ENCODE data around the gene CEACAM7.

CEACAM7 gene

GRCh38 chr19:41695745-41696144 lies 7.7 kb upstream of the CEACAM7 start:
- Histone ChIP-seq H3F3A (ENCODE audit: insufficient read depth, low read length) (no peaks in the 10 kb centered on the region), H3K4me2 (ENCODE audit: low read length) (no peak overlapping the region), H3K27me3 (ENCODE audit: insufficient read depth, low read length) (no peaks in the 10 kb centered on the region), H3K9ac (ENCODE audit: low read length) (no peak overlapping the region), H3K4me3 (ENCODE audit: low read depth, low read length, poor library complexity, severe bottlenecking) (no peak overlapping the region), H4K20me1 (ENCODE audit: insufficient read depth, low read length) (no peaks in the 10 kb centered on the region), H3K27ac (ENCODE audit: low read depth, low read length, poor library complexity, severe bottlenecking) (no peak overlapping the region), H3K79me2 (ENCODE audit: insufficient read depth, low read length) (no peaks in the 10 kb centered on the region), H3K36me3 (ENCODE audit: insufficient read depth, low read length) (no peaks in the 10 kb centered on the region), H2AFZ (ENCODE audit: low read length) (no peak overlapping the region), H3K9me2 (ENCODE audit: low read depth, low read length) (no peaks in the 10 kb centered on the region), H3K9me3 (ENCODE audit: low read length) (no peaks in the 10 kb centered on the region), H3K4me1 (ENCODE audit: insufficient read depth, low read length, severe bottlenecking) (no peaks in the 10 kb centered on the region)
- TF ChIP-seq CTCF (IDR thresholded peaks at IDR 0.05; ENCODE audit: low read length) (no peak), EZH2 (IDR thresholded peaks at IDR 0.05; ENCODE audit: borderline replicate concordance, low read length) (no peak)

- Histone ChIP-seq H3K9me2 (ENCODE audit: low read depth, low read length) (no peaks in the 10 kb centered on the region), H2AFZ (ENCODE audit: low read length) (no peak overlapping the region), H3K36me3 (ENCODE audit: insufficient read depth, low read length) (no peaks in the 10 kb centered on the region), H3K9ac (ENCODE audit: low read length) (no peak overlapping the region), H3K79me2 (ENCODE audit: insufficient read depth, low read length) (no peaks in the 10 kb centered on the region), H3K4me1 (ENCODE audit: insufficient read depth, low read length, severe bottlenecking) (no peaks in the 10 kb centered on the region), H3K9me3 (ENCODE audit: low read length) (no peaks in the 10 kb centered on the region), H3K4me3 (ENCODE audit: low read depth, low read length, poor library complexity, severe bottlenecking) (no peak overlapping the region), H3F3A (ENCODE audit: insufficient read depth, low read length) (no peaks in the 10 kb centered on the region), H4K20me1 (ENCODE audit: insufficient read depth, low read length) (no peaks in the 10 kb centered on the region), H3K27ac (ENCODE audit: low read depth, low read length, poor library complexity, severe bottlenecking) (no peak overlapping the region), H3K27me3 (ENCODE audit: insufficient read depth, low read length) (no peaks in the 10 kb centered on the region), H3K4me2 (ENCODE audit: low read length) (no peak overlapping the region)
- no peak for TF ChIP-seq EZH2 (IDR thresholded peaks at IDR 0.05; ENCODE audit: borderline replicate concordance, low read length)
- no peak for TF ChIP-seq CTCF (IDR thresholded peaks at IDR 0.05; ENCODE audit: low read length)
Observed at GRCh38 chr19:41694831-41695635, 7.0 kb upstream of the CEACAM7 start.

- H3K27me3 ChIP-seq (ENCODE audit: insufficient read depth, low read length), result no peaks in the 10 kb centered on the region
- H3K9me3 ChIP-seq (ENCODE audit: low read length), result no peaks in the 10 kb centered on the region
- no peak for TF ChIP-seq CTCF (IDR thresholded peaks at IDR 0.05; ENCODE audit: low read length)
- TF ChIP-seq EZH2 (IDR thresholded peaks at IDR 0.05; ENCODE audit: borderline replicate concordance, low read length), result no peak
- no peaks in the 10 kb centered on the region for H3K9me2 ChIP-seq (ENCODE audit: low read depth, low read length)
- no peak overlapping the region for H3K9ac ChIP-seq (ENCODE audit: low read length)
- H3K4me2 ChIP-seq (ENCODE audit: low read length), result no peak overlapping the region
- H2AFZ ChIP-seq (ENCODE audit: low read length), result no peak overlapping the region
- H3K79me2 ChIP-seq (ENCODE audit: insufficient read depth, low read length), result no peaks in the 10 kb centered on the region
- H3K4me3 ChIP-seq (ENCODE audit: low read depth, low read length, poor library complexity, severe bottlenecking), result no peak overlapping the region
- H3K36me3 ChIP-seq (ENCODE audit: insufficient read depth, low read length), result no peaks in the 10 kb centered on the region
- no peaks in the 10 kb centered on the region for H3K4me1 ChIP-seq (ENCODE audit: insufficient read depth, low read length, severe bottlenecking)
- H4K20me1 ChIP-seq (ENCODE audit: insufficient read depth, low read length), result no peaks in the 10 kb centered on the region
- no peak overlapping the region for H3K27ac ChIP-seq (ENCODE audit: low read depth, low read length, poor library complexity, severe bottlenecking)
- H3F3A ChIP-seq (ENCODE audit: insufficient read depth, low read length), result no peaks in the 10 kb centered on the region
Observed at GRCh38 chr19:41694196-41694595, 6.1 kb upstream of the CEACAM7 start.

Data from OCI-LY1 (cell line).